ENCODE results near the gene GAL3ST1.
"Not testable (repeated sequence)": the region's sequence is repeated elsewhere in the genome, so short reads cannot be mapped to it uniquely, and the experiment has no call there.

GAL3ST1 gene

DNA sequence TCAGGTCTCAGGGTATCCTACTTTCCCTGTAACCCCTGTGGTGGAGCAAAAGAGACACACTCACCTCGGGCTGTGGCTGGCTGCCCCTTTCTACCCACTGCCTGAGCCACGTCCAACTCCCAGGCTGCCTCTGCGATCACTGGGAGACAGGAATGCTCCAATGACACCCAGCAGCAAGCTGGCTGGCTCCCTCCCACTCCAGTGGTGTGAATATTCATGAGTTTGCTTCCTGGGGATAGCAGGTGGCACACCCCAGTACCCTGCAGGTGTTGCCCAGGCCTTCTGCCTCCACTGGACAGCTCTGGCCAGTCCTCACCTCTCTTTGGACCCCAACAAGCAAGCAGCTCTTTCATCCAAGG, 9.7 kb downstream of the GAL3ST1 start:
- DNase-seq (ENCODE audit: low read depth) = no peak

DNA sequence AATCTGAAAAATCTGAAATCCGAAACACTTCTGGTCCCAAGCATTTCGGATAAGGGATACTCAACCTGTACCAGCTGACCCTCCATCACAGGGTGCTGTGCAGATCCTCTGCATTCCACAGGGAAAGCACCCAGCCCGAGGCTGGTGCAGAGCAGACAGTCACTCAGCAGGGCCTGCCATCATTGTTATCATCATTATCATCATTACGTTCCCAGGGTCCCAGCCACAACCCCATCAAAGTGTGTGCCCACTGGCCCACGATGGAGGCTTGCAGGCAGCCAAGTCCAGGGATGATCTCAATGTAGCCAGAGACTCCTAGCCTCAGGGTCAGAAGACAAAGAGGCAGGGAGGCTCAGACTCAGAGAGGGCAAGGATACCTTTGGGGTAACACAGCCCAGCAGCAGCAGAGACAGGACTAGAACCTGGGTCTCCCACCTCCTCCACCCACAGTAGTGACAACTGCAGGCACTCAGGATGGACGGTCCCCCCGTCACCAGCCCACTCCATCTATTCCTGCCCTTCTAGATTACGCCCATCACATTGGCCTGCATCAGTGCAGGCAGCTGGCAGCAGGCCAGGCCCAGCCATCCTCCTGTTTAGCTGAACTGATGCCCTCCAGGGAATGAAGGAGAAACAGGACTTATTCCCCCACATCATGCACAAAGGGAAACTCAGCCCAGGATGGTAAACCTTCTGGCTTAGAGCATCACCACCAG, 10.3 kb downstream of the GAL3ST1 start:
- DNase-seq (ENCODE audit: low read depth) = no peak

DNA sequence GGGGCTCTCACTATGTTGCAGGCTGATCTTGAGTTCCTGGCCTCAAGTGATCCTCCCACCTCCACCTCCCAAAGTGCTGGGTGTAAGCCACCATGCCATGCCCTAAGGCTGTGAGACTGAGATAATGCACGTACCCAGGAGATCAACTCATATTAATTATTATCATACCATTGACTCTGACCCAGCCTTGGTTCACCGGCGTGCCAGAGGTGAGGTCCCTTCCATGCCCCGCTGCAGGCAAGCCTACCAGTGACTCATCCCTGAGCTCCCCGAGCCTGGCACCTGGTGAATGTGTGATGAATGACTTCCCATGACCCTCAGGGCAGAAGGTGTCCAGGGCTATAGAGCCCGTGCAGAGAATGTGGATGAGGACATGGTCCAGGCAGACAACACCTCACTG, 12.1 kb downstream of the GAL3ST1 start:
- no peak for DNase-seq (ENCODE audit: low read depth)

DNA sequence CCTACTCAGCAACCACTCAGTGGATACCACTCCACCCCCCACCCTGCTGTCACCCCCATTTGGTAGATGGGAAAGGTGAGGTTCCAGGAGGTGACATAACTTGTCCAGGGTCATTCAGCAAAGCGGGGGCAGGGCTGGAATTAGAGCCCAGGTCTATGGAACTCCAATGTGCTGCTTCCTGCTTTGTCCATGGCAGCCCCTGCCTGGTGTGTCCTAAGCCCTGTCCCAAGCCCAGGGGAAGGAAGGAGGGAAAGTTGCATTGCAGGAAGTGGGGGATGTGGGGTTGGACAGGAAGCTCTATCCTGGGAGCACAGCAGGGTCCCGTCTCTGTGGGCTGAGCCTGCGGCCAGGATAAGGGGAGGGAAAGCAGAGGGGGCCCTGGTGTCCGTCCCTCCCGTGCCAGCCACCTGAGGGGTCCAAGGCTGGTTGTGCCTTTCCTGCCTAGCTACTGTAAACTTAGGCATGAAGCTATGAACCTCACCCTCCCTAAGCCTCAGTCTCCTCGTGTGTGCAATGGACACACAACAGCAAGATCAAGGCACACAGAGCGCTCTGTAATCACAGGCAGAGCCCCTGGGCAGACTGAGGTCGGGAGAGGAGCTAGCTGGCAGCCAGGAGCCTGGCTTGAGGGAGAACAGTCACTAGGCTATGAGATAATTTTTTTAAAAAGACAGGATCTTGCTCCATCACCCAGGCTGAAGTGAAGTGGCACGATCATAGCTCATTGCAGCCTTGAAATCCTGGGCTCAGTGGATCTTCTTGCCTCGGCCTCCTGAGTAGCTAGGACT, 12.9 kb downstream of the GAL3ST1 start:
- DNase-seq (ENCODE audit: low read depth) = no peak

DNA sequence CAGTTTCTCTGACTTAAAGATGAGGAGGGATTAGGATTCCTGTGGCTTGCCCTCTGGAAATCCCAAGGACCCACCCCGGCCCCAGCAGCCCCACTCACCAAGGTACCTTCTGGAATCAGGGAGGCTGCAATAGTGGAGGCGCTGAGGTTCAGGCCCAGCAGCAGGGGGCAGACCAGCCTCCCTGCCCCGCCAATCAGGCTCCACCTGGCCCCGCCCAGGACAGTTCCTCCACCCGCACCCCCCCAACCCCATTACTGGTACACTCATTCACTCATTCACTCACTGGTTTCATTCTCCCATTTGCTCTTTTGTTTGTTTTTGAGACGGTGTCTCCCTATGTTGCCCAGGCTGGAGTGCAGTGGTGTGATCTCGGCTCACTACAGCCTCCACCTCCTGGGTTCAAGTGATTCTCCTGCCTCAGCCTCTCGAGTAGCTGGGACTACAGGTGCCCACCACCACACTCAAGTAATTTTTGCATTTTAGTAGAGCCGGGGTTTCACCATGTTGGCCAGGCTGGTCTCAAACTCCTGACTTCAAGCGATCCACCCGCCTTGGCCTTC, 13.7 kb downstream of the GAL3ST1 start:
- not testable (repeated sequence) for DNase-seq (ENCODE audit: low read depth)

GRCh38 chr22:30559889-30560288, 14.6 kb downstream of the GAL3ST1 start:
- DNase-seq (ENCODE audit: low read depth) = no peak

DNA sequence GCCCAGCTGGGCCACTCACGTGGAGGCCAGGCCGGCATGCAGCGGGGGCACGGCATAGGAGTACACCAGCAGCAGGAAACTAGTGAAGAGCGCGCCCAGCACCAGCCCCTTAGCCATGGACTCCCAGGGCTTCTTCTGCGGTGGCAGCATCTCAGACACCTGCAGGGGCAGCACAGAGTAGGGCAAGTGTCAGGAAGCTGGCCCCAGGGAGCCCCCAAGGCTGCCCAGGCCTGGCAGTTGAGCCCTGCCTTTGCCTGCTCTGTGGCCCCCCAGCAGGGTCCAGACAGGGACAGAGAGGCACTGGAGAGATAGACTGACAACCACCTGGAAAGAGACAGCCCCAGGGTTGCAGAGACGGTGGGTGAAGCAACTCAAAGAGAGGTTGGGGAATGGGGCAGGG, 17.2 kb downstream of the GAL3ST1 start:
- no peak for DNase-seq (ENCODE audit: low read depth)

- no peak for DNase-seq (ENCODE audit: low read depth)
Measured at GRCh38 chr22:30556388-30556787, 18.1 kb downstream of the GAL3ST1 start.

DNA sequence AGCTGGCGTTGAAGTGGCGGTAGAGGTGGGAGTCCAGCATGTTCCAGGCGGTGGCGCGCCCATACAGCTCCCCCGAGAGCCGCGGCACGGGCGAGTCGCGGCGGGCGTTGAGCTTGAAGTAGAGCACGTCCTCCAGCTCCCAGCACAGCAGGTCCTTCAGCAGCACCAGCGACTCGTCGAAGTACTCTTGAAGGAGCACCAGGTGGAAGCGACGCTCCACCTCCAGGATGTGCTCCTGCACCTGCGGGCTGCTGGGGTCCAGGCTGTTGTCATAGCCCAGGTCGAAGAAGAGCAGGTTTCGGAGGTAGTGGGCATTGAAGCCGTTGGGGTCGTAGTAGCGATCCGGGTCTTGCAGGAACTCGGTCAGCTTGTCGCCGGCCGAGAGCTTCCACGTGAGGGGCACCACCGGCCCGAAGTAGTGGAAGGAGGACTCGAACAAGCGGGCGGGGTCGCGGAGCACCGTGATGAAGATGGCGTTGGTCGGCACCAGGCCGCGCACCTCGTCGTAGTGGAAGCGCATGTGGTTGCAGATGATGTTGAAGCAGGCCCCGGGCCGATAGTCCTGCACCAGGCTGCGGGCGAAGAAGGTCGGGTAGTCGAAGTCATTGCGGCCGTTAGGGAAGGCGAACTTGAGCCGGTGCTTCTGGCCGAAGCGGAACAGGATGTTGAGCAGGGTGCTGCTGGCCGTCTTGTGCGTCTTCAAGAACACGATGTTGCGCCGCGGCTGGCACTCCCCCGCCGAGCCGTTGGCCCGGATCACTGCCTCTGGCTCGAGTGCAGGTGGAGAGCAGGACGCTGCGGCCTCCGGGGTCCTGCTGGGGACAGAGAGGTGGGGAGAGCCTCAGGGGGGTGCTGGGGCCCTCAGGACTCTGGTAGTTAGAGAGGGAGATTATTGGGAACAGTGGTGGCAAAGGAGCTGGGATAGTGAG, 18.9 kb downstream of the GAL3ST1 start:
- DNase-seq (ENCODE audit: low read depth) = no peak

DNA sequence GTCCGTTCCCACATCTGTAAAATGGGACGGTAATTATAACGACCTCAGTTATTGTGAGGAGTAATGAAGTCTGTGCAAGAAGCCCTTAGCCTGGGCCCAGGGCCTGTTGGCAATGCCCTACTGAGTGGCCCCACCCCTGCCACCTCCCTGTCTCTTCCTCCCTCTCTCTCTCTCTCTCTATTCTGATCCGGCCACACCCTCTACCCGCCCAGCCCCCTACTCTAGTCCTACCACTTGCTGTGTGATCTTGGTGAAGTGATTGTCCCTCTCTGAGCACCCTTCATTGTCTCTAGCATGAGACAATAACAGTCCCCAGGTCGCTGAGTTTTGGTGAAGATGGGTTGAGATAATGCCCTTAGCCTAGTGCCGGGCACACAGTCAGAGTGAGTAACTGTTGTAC, 20.5 kb downstream of the GAL3ST1 start:
- DNase-seq (ENCODE audit: low read depth) = no peak

GRCh38 chr22:30552719-30553118, 21.7 kb downstream of the GAL3ST1 start:
- no peak for DNase-seq (ENCODE audit: low read depth)

DNA sequence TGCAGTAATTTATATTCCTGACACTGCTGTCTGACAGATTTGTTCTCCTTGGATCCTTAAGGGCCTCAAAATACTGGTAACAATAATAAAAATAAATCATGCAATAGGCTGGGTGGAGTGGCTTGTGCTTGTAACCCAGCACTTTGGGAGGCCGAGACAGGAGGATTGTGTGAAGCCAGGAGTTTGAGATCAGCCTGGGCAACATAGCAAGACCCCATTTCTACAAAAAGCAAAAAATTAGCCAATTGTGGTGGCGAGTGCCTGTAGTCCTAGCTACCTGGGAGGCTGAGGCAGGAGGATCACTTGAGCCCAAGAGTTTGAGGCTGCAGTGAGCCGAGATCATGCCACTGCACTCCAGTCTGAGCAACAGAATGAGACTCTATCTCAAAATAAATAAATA, 22.7 kb downstream of the GAL3ST1 start:
- DNase-seq (ENCODE audit: low read depth) = not testable (repeated sequence)

DNA sequence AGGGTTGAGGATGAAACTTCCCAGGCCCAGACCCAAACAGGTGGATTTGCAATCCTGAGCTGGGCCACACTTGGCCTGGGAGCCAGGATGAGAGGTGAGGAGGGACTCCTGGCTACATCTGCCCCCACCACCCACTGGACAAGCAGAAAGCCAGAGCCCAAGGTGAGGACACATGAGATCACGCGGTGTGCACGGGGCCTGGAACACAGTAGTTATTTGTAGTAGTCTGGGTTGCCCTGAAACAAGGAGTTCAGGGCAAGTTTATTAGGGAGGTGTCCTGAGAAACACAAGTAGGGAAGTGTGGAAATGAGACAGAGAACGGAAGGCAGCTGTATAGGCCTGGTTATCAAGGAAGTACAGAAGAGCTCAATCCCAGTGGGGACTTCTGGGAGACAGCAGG, 27.3 kb downstream of the GAL3ST1 start:
- DNase-seq (ENCODE audit: low read depth) = no peak

GRCh38 chr22:30546616-30547015, 27.8 kb downstream of the GAL3ST1 start, which contains the start of gene SEC14L6:
TSS of gene SEC14L6 (minus strand) at chr22:30546741. CDS start at chr22:30546682, 59 bp downstream.
- no peak for DNase-seq (ENCODE audit: low read depth)

- no peak for DNase-seq (ENCODE audit: low read depth)
Measured at GRCh38 chr22:30542811-30543188, 31.7 kb downstream of the GAL3ST1 start.

DNA sequence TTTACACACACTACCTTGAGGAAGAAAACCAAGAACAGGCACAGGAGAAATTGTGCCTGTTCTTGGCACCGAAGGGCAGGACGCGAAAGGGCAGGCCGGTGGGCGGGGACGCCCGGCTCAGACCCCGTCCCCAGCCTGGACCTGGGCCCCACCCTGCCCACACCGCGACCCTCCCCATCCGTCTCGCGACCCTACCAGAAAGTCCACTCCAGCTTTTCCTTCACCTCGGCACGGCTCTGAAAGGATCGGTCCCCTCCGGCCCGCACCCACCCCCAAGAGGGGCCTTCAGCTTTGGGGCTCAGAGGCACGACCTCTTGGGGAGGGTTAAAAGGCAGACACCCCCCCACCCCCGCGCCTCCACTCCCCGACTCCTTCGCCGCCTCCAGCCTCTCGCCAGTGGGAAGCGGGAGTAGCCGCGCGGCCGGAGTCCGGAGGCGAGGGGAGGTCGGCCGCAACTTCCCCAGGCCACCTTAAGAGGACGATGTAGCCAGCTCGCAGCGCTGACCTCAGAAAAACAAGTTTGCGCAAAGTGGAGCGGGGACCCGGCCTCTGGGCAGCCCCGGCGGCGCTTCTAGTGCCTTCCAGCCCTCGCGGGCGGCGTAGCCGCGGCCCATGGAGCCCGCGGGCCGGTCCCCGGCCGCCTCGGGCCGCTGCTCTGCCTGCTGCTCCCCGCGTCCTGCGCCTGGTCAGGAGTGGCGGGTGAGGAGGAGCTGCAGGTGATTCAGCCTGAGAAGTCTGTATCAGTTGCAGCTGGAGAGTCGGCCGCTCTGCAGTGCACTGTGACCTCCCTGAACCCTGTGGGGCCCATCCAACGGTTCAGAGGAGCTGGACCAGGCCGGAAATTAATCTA, 32.3 kb downstream of the GAL3ST1 start:
- no peak for DNase-seq (ENCODE audit: low read depth)

GRCh38 chr22:30541511-30541910, 33.0 kb downstream of the GAL3ST1 start:
- not testable (repeated sequence) for DNase-seq (ENCODE audit: low read depth)

GRCh38 chr22:30539368-30539767, 35.1 kb downstream of the GAL3ST1 start:
- no peak for DNase-seq (ENCODE audit: low read depth)

- DNase-seq (ENCODE audit: low read depth) = no peak
Measured at GRCh38 chr22:30538280-30538679, 36.2 kb downstream of the GAL3ST1 start.

- no peak for DNase-seq (ENCODE audit: low read depth)
Measured at GRCh38 chr22:30537083-30537731, 37.3 kb downstream of the GAL3ST1 start.

DNA sequence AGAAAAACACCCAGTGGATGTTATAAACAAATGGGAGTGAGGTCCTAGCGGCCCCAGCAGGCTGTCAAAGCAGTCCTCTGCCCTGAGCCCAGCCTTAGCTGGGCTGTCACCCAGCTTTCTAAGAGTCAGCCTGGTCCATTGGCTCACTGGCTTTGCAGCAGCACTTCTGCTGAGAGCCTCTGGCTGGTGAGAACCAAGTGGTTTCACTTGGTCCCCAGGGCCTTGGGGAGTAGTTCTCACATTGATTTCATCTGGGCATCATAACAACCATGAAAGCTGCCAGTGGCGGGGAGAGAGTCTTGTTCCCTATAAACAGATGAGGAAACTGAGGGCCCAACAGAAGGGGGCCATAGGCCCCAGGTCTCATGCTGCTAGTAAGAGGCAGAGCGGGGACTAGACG, 39.3 kb downstream of the GAL3ST1 start:
- no peak for DNase-seq (ENCODE audit: low read depth)

All from activated T-cell treated with anti-CD3 and anti-CD28 coated beads for 1 hour (primary cell).